Suprapubic skin (tissue), 4 donors: Measurements from ENCODE around the gene ANTXR2.

Source experiments
- CTCF ChIP-seq, 2 donors: fragments of 200-600 bp in 1 of 2; fragments of 450-650 bp in 1 of 2; sonication (generic) in 1 of 2; IDR thresholded peaks; one replicate each; pipeline ENCODE4 v1.5.1; 2016 to 2019; ENCODE audit warnings: antibody characterized with exemption in 2 of 2, mild to moderate bottlenecking in 1 of 2, moderate library complexity in 1 of 2
- EP300 ChIP-seq: sonication (generic); formaldehyde crosslinking; IDR thresholded peaks from one replicate; pipeline ENCODE4 v1.6.1; 2017; ENCODE audit warnings: antibody characterized with exemption
- POLR2A ChIP-seq, 2 donors: fragments of 450-650 bp; IDR thresholded peaks; one replicate each; pipeline ENCODE4 v1.6.1; 2017; ENCODE audit warnings: antibody characterized with exemption in 2 of 2, mild to moderate bottlenecking in 2 of 2, moderate library complexity in 2 of 2
- POLR2AphosphoS5 ChIP-seq, 3 donors: sonication (generic); formaldehyde crosslinking; IDR thresholded peaks; one replicate each; pipeline ENCODE4 v1.6.1; 2017; ENCODE audit warnings: antibody characterized with exemption in 3 of 3

- no peak for TF ChIP-seq CTCF (IDR thresholded peaks at IDR 0.05)
- no peak for TF ChIP-seq POLR2AphosphoS5 (IDR thresholded peaks at IDR 0.05)
- no peak for TF ChIP-seq POLR2A (IDR thresholded peaks at IDR 0.05)
- no peak for TF ChIP-seq EP300
Observed at GRCh38 chr4:80101071-80101791, 28.2 kb upstream of the ANTXR2 start.
